Stomach (tissue), 4 donors: ENCODE results near the gene ABAT.

ENCODE experiments used
- CTCF ChIP-seq, 7 experiments: fragments of 450-650 bp in 4 of 7; fragments of 200-600 bp in 3 of 7; sonication (generic) in 3 of 7; IDR thresholded peaks; one replicate each; pipeline ENCODE4 v1.5.1; 2016 to 2019; ENCODE audit warnings: antibody characterized with exemption in 7 of 7, control low read depth in 2 of 7, mild to moderate bottlenecking in 1 of 7
- POLR2A ChIP-seq, 4 donors: fragments of 450-650 bp; IDR thresholded peaks; one replicate each; pipeline ENCODE4 v1.6.1; 2016; ENCODE audit warnings: antibody characterized with exemption in 4 of 4, control low read depth in 2 of 4, mild to moderate bottlenecking in 1 of 4, moderate library complexity in 1 of 4
- POLR2AphosphoS5 ChIP-seq, 3 donors: sonication (generic); formaldehyde crosslinking; IDR thresholded peaks; one replicate each; pipeline ENCODE4 v1.6.1; 2016; ENCODE audit warnings: antibody characterized with exemption in 3 of 3

GRCh38 chr16:8708536-8708935, 34.1 kb downstream of the ABAT start:
- no peak for TF ChIP-seq CTCF (IDR thresholded peaks at IDR 0.05)
- TF ChIP-seq POLR2A (IDR thresholded peaks at IDR 0.05): no peak
- TF ChIP-seq POLR2AphosphoS5 (IDR thresholded peaks at IDR 0.05): no peak
